Loucy (cell line): ENCODE results near the gene IGF2BP1.

ENCODE experiments used
- H2AFZ ChIP-seq: fragments of 200-600 bp; sonication (generic); 2 replicates; pipeline ENCODE4 v1.6.0; 2016; ENCODE audit warnings: antibody characterized with exemption, mild to moderate bottlenecking, low read length, moderate library complexity
- H3F3A ChIP-seq: fragments of 200-600 bp; 2 replicates; pipeline ENCODE4 v1.6.0; 2016; ENCODE audit warnings: antibody characterized with exemption, low read depth, mild to moderate bottlenecking
- H3K27me3 ChIP-seq: fragments of 200-600 bp; sonication (generic); 2 replicates; pipeline ENCODE4 v1.6.1; 2014; ENCODE audit warnings: low read length, mild to moderate bottlenecking; ENCODE audit not compliant: insufficient read depth, poor library complexity, severe bottlenecking
- H3K36me3 ChIP-seq: fragments of 200-600 bp; sonication (generic); 2 replicates; pipeline ENCODE4 v1.6.1; 2016; ENCODE audit warnings: low read length; ENCODE audit not compliant: insufficient read depth
- H3K4me1 ChIP-seq: fragments of 200-600 bp; sonication (generic); 2 replicates; pipeline ENCODE4 v1.5.1; 2014; ENCODE audit warnings: low read length, mild to moderate bottlenecking; ENCODE audit not compliant: insufficient read depth, poor library complexity, severe bottlenecking
- H3K4me2 ChIP-seq: fragments of 200-600 bp; sonication (generic); 2 replicates; pipeline ENCODE4 v1.6.0; 2014; ENCODE audit warnings: antibody characterized with exemption, low read length, low read depth, mild to moderate bottlenecking; ENCODE audit not compliant: poor library complexity, severe bottlenecking
- H3K4me3 ChIP-seq: fragments of 200-600 bp; sonication (generic); 2 replicates; pipeline ENCODE4 v1.5.1; 2014; ENCODE audit warnings: low read length, mild to moderate bottlenecking, mixed read lengths; ENCODE audit not compliant: poor library complexity, severe bottlenecking
- H3K79me2 ChIP-seq: fragments of 200-600 bp; sonication (generic); 2 replicates; pipeline ENCODE4 v1.6.1; 2014; ENCODE audit warnings: low read length; ENCODE audit not compliant: insufficient read depth
- H3K9ac ChIP-seq: fragments of 200-600 bp; sonication (generic); 2 replicates; pipeline ENCODE4 v1.6.0; 2014; ENCODE audit warnings: mild to moderate bottlenecking, low read depth, low read length, moderate library complexity; ENCODE audit not compliant: poor library complexity, severe bottlenecking
- H3K9me2 ChIP-seq: fragments of 200-600 bp; sonication (generic); replicated peaks from 2 replicates; pipeline ENCODE4 v1.6.1; 2016; ENCODE audit warnings: low read depth, low read length, mixed read lengths
- H3K9me3 ChIP-seq: fragments of 200-600 bp; sonication (generic); 2 replicates; pipeline ENCODE4 v1.6.1; 2014; ENCODE audit warnings: mild to moderate bottlenecking, antibody characterized with exemption, low read length, low read depth; ENCODE audit not compliant: insufficient read depth
- H4K20me1 ChIP-seq: fragments of 200-600 bp; sonication (generic); 2 replicates; pipeline ENCODE4 v1.6.0; 2014; ENCODE audit warnings: antibody characterized with exemption, low read length, mild to moderate bottlenecking; ENCODE audit not compliant: insufficient read depth, poor library complexity, severe bottlenecking
- EZH2phosphoT487 ChIP-seq: fragments of 200-600 bp; IDR thresholded peaks from 2 replicates; pipeline ENCODE4 v1.6.1; 2018; ENCODE audit warnings: antibody characterized with exemption, mild to moderate bottlenecking, moderate library complexity, borderline replicate concordance
- TF ChIP-seq, protein P1 (sequence below): fragments of 200-600 bp; sonication (generic); conservative IDR thresholded peaks from 2 replicates; pipeline ENCODE4 v1.5.1; 2014; ENCODE audit warnings: mild to moderate bottlenecking, antibody characterized with exemption, low read length

IGF2BP1 gene

DNA sequence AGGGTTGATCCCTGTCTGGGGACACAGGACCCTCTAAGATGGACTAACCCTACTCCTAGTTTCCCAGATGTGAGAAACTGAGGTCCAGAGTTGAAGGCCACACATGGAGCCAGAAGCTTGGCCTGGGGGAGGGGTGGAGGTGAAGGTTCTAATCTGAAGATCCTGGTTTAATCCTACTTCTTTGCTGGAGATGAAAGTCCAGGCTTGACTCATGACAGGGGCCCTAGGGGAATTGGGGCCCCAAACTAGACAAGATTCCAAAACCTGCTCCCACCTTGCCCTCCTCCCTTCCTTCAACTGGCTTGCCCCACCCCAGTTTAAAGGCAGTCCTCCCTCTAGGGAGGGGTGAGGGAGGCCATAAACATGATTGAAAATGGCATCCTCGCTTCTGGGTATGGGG, 21.6 kb downstream of the IGF2BP1 start:
- Histone ChIP-seq H3K9me3 (no peaks in the 10 kb centered on the region), H2AFZ (no peak overlapping the region), H4K20me1 (no peaks in the 10 kb centered on the region), H3K36me3 (no peaks in the 10 kb centered on the region), H3K4me2 (no peak overlapping the region), H3K4me1 (no peaks in the 10 kb centered on the region), H3K9me2 (no peaks in the 10 kb centered on the region), H3K4me3 (no peak overlapping the region), H3K27me3 (no peaks in the 10 kb centered on the region), H3K9ac (no peak overlapping the region), H3F3A (no peaks in the 10 kb centered on the region), H3K79me2 (no peaks in the 10 kb centered on the region)
- no peak for TF ChIP-seq EZH2phosphoT487
- TF ChIP-seq, protein P1, sequence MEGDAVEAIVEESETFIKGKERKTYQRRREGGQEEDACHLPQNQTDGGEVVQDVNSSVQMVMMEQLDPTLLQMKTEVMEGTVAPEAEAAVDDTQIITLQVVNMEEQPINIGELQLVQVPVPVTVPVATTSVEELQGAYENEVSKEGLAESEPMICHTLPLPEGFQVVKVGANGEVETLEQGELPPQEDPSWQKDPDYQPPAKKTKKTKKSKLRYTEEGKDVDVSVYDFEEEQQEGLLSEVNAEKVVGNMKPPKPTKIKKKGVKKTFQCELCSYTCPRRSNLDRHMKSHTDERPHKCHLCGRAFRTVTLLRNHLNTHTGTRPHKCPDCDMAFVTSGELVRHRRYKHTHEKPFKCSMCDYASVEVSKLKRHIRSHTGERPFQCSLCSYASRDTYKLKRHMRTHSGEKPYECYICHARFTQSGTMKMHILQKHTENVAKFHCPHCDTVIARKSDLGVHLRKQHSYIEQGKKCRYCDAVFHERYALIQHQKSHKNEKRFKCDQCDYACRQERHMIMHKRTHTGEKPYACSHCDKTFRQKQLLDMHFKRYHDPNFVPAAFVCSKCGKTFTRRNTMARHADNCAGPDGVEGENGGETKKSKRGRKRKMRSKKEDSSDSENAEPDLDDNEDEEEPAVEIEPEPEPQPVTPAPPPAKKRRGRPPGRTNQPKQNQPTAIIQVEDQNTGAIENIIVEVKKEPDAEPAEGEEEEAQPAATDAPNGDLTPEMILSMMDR: no peak

DNA sequence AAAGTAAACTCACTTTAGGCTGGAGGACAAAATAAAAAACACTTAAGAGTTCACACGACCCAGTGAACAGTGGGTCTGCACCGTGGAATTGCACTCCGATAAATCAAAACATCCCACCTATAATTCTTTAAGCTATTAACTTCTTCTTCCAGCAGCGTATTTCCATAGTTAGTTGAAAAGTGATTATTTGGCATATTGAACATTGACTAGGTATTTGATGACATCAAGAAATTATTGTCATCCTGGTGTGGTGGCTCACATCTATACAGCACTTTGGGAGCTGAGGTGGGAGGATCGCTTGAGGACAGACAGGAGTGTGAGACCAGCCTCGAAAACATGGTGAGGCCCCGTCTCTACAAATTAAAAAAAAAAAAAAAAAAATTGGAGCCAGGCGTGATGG, 23.4 kb downstream of the IGF2BP1 start:
- Histone ChIP-seq H3K4me1 (no peaks in the 10 kb centered on the region), H3K79me2 (no peaks in the 10 kb centered on the region), H3K9me2 (no peaks in the 10 kb centered on the region), H3K27me3 (no peaks in the 10 kb centered on the region), H3K36me3 (no peaks in the 10 kb centered on the region), H3K9ac (no peak overlapping the region), H3K4me2 (no peak overlapping the region), H2AFZ (no peak overlapping the region), H3K4me3 (no peak overlapping the region), H3F3A (no peaks in the 10 kb centered on the region), H3K9me3 (no peaks in the 10 kb centered on the region), H4K20me1 (no peaks in the 10 kb centered on the region)
- TF ChIP-seq, protein P1: no peak
- TF ChIP-seq EZH2phosphoT487: no peak

DNA sequence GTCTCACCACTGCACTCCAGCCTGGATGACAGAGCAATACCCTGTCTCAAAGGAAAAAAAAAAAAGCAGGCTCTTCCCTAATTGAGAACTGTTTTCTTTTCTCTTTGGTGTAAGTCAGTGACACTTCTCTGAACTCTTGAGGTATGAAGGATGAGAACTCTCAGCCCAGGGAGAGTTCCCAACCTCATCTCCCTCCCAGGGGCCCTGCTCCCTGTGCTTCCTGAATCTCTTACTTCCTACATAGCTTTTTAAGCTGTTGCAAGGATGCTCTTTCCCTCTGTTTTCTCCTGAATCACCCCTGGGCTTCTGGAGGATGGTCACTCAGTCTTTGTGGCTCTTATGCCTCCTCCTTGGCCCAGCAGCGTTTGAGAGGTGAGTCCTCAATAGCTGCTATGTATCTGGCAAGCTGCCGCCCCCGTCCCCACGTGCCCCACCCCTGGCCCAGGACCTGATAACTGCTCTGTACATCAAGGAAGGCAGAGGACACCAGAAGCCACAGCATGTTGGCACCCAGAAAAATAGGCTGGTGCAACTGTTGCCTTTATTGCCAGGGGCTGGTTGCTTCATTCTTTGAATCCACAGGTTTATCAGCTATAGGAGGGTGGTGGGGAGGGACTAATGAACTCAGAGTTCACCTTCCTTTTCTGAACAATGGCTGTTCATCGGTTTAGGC, 24.0 kb downstream of the IGF2BP1 start:
- H3K9ac ChIP-seq: no peak overlapping the region
- no peaks in the 10 kb centered on the region for H3K9me3 ChIP-seq
- no peaks in the 10 kb centered on the region for H3K27me3 ChIP-seq
- H3K4me3 ChIP-seq: no peak overlapping the region
- no peaks in the 10 kb centered on the region for H3K9me2 ChIP-seq
- TF ChIP-seq EZH2phosphoT487: no peak
- no peaks in the 10 kb centered on the region for H3K79me2 ChIP-seq
- H2AFZ ChIP-seq: no peak overlapping the region; the same call in 1 of the 2 replicates
- no peaks in the 10 kb centered on the region for H3K36me3 ChIP-seq
- H3K4me1 ChIP-seq: no peaks in the 10 kb centered on the region
- H3K4me2 ChIP-seq: no peak overlapping the region
- H4K20me1 ChIP-seq: no peaks in the 10 kb centered on the region
- no peaks in the 10 kb centered on the region for H3F3A ChIP-seq

DNA sequence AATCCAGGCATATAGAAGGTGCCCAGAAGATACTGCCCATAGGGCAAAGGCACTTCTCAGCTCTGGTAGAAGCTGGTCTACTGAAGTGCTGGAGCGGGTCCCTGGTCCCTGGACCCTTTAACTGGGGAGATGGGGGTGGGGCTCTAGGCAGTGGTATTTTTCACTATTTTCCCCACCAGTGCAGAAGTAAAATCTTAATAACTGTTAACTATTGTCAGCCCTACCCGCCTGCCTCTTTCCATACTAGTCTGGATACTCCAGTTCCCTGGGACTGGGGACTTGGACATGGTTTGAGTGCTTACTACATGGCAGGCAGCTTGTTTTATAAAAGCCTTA, 24.6 kb downstream of the IGF2BP1 start:
- no peaks in the 10 kb centered on the region for H3K27me3 ChIP-seq
- no peak for TF ChIP-seq EZH2phosphoT487
- TF ChIP-seq, protein P1: no peak
- no peaks in the 10 kb centered on the region for H4K20me1 ChIP-seq
- H3K9me2 ChIP-seq: no peaks in the 10 kb centered on the region
- H3K4me2 ChIP-seq: no peak overlapping the region
- H3K9ac ChIP-seq: no peak overlapping the region
- no peaks in the 10 kb centered on the region for H3K4me1 ChIP-seq
- no peaks in the 10 kb centered on the region for H3K79me2 ChIP-seq
- H3F3A ChIP-seq: no peaks in the 10 kb centered on the region
- no peak overlapping the region; the same call in 1 of the 2 replicates for H2AFZ ChIP-seq
- no peaks in the 10 kb centered on the region for H3K9me3 ChIP-seq
- H3K36me3 ChIP-seq: no peaks in the 10 kb centered on the region
- H3K4me3 ChIP-seq: no peak overlapping the region
